ENCODE measurements around the gene GALNT16.
"Not testable (repeated sequence)": the region's sequence is repeated elsewhere in the genome, so short reads cannot be mapped to it uniquely, and the experiment has no call there.

Gene GALNT16

DNA sequence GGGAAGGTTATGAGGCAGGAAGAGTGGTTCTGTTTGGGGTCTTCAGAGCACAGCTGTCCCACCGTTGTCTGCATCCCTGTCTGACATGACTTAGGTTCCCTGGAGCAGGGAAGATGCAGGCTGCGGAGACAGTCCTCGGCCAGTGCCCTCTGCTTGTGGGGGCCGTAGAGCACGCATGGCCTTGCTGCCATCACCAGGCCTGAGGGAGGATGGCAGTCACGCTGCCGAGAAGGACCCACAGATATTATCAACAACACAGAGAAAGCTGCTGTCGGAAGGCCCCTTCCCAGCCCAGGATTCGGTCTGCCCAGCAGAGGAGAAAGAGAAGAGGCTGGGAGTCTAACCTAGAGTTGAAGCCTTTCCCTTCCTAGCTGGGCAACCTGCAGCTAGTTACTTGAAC lies 103.1 kb downstream of the GALNT16 start:
- DNase-seq (ENCODE audit: low spot score), result peak; percentile 71

DNA sequence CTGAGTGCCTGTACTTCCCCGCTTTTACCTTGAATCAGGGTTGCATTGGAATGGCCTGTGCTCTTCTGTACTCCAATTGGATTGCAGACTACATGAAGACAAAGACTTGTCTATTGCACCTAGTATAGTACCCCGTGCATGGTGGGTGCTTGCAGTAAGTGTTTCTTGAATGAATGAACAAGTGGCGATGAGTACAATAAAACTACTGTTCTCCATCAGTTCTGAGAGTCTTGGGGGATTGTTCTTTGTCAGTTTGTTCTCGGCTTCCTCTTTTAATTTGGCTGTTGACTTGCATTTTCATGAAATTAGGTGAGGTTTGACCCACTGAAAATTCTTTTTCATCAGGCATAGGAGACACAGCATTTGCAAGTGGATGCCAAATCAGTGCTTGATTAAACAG lies 104.0 kb downstream of the GALNT16 start:
- no peak for DNase-seq (ENCODE audit: low spot score)

- DNase-seq (ENCODE audit: low spot score), result no peak
Observed at GRCh38 chr14:69364378-69364777, 104.4 kb downstream of the GALNT16 start.

DNA sequence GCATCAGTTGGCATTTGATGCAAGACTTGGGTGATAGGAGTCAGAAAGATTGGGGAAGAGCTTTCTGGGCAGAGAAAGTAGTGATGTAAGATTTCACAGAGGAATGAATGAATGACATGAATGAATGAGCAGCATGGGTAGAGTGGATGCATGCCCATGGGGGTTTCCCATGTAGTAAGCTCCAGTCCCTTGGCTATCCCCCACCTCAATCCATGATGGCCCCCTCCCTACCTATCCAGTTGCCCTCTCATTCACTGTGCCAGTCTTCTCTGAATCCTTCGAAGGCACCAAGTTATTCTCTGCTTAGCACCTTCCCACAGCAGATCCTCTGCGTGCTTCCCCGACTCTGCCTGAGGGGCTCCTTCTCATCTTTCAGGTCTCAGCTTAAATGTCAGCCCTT lies 106.1 kb downstream of the GALNT16 start:
- no peak for DNase-seq (ENCODE audit: low spot score)

GRCh38 chr14:69366761-69367160 lies 106.8 kb downstream of the GALNT16 start:
- DNase-seq (ENCODE audit: low spot score), result no peak

DNA sequence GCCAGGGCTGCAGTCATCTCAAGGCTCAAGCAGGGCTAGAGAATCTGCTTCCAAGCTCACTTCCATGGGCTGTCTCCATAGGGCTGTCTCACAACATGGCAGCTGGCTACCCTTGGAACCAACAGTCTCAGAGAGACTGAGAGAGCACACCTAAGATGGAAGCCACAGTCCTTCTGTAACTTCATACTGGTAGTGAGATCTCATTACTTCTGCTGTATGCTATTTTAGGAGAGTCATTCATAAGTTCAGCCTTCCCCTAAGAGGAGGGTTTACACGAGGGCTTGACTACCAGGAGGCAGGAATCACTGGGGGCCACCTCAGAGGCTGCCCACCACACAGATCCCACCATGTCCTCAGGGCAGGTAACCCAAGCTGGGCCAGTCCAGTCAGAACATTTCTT lies 108.4 kb downstream of the GALNT16 start:
- DNase-seq (ENCODE audit: low spot score), result no peak

DNA sequence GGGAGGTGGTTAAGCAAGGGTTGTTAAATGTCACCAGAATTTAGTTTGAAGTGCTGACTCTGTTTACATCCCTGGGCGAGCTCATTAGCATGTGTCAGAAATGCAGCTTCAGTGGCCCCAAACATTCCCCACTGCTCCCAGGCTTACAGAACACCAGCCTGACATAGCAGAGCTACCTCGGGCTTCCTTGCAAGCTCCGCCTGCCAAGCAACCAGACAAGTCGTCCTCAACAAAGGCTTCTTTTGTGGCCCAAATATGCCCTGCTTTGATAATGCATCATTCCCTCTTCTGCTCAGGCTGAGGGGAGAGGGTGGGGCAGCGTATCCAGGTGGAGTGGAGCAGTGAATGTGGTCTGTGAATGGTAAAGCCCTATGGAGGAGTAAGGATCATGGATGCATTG lies 110.1 kb downstream of the GALNT16 start:
- DNase-seq (ENCODE audit: low spot score), result no peak

DNA sequence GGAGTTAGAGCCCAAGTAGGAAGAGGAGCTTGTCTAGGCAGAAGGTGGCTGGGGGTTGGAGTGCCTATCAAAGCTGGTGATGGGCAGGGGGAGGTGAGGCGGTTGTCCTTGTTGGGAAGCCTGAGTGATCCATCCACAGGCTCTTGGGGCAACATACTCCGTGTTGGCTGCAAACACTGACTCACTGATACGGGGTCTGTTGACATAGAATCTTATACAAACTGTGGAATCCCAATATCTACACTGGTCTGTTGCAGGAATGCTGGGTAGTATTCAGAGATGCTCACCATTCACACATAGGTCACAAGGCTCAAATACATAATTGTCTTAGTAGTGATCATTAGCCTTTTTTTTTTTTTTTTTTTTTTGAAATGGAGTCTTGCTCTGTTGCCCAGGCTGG lies 112.2 kb downstream of the GALNT16 start:
- no peak for DNase-seq (ENCODE audit: low spot score)

DNA sequence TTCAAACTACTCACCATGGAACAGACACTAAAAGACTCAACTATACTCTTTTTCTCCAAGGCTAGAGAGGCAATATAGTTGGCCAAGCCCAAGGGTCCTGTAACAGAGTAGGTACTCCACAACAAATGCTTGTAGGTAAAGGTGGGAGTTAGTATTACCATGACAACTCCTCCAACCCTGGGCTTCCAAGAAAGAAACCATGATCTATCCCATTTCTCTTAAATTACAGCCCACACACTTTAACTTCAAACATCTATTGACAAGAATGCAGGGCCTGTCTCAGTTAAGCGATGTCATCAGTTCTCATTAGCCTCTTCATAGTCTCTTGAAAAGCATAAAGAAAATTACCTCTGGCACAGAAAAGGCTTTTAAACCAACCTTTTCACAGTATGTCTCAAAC lies 113.1 kb downstream of the GALNT16 start:
- no peak for DNase-seq (ENCODE audit: low spot score)

DNA sequence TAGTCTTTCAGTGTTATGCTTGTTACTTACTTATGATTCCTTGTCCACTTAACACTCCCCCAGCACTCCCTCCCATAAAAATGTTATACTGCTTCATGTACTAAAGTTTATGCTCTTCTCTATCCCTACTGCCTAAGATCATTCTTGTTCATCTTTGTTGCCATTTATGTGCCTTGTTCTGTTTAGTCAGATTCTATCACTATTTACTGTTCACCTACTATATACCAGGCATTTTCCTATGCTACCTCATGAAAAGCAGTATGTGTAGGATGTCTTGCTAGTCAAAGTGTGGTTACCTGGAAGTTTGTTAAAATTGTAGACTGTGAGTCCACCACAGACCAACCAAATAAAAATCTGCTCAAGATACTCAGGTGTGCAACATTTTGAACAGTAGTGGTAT lies 114.3 kb downstream of the GALNT16 start:
- DNase-seq (ENCODE audit: low spot score), result no peak

- no peak for DNase-seq (ENCODE audit: low spot score)
Observed at GRCh38 chr14:69375182-69375581, 115.2 kb downstream of the GALNT16 start.

DNA sequence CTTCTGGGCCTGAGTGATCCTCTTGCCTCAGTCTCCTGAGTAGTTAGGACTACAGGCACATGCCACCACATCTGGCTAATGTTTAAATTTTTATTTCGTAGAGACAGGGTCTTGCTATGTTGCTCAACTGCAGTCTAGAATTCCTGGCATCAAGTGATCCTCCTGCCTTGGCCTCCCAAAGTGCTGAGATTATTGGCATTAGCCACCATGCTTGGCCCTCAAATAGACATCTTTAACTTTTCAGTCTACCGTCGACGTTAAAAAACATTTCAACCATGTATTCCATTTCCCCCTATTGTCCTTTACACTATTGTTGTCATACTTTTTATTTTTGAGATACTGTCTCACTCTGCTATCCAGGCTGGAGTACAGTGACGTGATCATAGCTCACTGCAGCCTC lies 115.8 kb downstream of the GALNT16 start:
- no peak for DNase-seq (ENCODE audit: low spot score)

DNA sequence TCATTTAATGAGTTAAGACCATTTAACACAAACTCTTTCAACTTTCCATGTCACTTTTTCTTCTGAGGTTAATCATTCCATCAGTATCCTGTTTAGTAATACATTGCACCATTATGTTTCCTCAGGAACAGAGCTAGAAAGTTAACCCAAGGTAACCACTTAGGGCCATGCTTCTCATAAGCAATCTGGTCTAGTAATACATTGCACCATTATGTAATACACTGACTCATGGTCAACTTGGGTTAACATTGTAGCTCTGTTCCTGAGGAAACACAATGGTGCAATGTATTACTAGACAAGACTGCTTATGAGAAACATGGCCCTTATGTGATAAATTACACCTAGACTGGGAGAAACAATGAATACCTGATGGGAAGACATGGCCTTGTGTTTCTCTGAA lies 116.5 kb downstream of the GALNT16 start:
- no peak for DNase-seq (ENCODE audit: low spot score)

- no peak for DNase-seq (ENCODE audit: low spot score)
Observed at GRCh38 chr14:69378274-69378673, 118.3 kb downstream of the GALNT16 start.

GRCh38 chr14:69387311-69387710 lies 127.4 kb downstream of the GALNT16 start:
- no peak for DNase-seq (ENCODE audit: low spot score)

DNA sequence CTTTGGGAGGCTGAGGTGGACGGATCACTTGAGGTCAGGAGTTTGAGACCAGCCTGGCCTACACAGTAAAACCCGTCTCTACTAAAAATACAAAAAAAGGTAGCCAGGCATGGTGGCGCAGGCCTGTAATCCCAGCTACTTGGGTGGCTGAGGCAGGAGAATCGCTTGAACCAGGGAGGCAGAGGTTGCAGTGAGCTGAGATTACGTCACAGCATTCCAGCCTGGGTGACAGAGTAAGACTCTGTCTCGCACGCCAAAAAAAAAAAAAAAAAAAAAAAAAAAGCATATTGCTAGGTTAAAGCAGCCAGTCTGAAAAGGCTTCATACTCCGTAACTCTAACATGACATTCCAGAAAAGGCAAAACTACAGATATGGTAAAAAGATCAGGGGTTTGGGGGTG lies 131.4 kb downstream of the GALNT16 start:
- DNase-seq (ENCODE audit: low spot score), result not testable (repeated sequence)

DNA sequence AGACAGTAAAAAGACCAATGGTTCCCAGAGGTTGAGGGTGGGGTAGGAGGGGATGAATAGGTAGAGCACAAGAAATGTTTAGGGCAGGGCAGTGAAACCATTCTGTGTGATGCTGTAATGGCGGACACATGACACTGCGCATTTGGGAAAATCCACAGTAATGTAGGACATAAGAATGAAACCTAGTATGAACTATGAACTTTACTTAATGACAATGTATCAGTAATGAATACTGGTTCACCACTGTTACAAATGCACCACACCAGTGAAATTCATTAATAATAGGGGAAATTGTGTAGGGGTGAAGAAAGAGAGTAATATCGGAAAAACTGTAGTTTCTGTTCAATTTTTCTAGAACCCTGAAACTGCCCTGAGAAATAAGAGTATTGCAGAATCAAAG lies 132.5 kb downstream of the GALNT16 start:
- DNase-seq (ENCODE audit: low spot score), result no peak

DNA sequence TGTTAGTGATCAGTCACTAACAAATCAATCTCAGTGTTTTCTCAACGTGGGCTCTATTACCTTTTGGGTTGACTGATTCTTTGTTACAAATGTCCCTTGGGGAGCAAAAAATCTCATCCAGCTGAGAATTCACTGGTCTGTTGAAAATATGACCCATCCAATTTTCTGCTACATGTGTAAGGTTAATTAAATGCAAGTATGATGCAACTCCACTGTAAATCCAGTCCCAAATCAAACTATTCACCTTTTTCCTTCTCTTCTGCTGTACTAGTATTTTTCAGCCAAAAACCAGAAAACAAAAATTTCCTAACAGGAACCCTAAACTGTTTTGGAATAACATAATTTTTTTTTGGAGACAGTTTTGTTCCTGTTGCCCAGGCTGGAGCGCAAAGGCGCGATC lies 136.0 kb downstream of the GALNT16 start:
- DNase-seq (ENCODE audit: low spot score), result no peak

GRCh38 chr14:69398053-69398817 lies 138.3 kb downstream of the GALNT16 start, which contains the start of the genes ERH and SLC39A9:
Gene ERH (minus strand): TSS chr14:69398299. CDS start chr14:69398233, 66 bp downstream.
Gene SLC39A9 (plus strand): TSS chr14:69398692. CDS start chr14:69399370, 678 bp downstream.
- DNase-seq (ENCODE audit: low spot score), result peak; percentile 98

DNA sequence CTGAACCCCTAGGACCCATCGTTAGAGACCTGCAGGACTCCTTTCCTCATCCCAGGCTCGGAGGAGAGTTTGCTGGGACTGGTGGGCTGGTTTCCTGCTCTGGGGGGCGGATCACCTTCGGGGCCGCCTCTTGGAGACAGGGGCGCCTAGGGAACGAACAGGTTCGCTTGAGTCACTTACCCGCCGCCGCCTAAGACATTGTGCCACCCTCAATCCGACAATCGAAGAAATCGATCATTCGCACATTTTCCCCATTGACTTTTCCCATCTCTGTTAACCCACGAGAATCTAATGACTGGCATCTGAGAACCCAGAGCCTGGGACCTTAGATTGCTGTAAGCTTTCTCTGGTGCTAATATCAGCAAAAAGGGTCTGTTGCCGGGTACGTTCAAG lies 138.9 kb downstream of the GALNT16 start:
- DNase-seq (ENCODE audit: low spot score), result no peak

GRCh38 chr14:69399750-69400149 lies 139.8 kb downstream of the GALNT16 start:
- DNase-seq (ENCODE audit: low spot score), result no peak

GRCh38 chr14:69400154-69400553 lies 140.2 kb downstream of the GALNT16 start:
- DNase-seq (ENCODE audit: low spot score), result no peak

DNA sequence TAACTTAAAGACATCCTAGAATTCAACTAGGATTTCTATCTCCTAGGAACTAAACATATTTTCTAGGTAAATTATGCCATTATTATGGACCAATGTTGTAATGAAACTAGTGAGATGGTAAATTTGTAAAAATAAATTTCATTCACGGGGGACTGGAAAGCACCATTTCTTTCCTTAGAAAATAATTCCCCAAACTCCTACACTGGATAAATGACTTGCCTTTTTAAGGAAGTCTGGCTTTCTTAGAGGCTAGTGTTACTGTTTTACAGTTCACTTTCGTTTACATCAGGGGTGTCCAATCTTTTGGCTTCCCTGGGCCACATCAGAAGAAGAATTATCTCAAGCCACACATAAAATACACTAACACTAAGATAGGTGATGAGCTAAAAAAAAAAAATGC lies 141.9 kb downstream of the GALNT16 start:
- DNase-seq (ENCODE audit: low spot score), result no peak

DNA sequence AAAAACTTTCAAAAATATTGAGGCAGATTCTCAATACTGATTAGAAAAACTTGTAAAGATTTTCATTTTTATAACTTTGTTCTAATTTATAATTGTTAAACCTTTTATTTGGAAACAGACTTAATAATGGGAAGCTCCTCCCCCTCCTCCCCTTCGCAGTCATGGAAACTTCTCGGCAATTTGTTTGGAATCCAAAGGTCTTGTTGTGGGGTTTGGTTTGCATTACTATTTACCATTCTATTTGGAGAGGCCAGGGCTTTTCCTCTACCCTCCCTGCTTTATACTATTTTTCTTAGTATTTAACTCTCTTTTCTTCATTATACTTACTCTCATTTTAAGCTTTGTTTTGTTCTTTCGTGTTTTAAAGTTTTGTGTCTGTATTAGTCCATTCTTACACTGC lies 144.5 kb downstream of the GALNT16 start:
- no peak for DNase-seq (ENCODE audit: low spot score)

All from SK-N-DZ (cell line).